Sciatic nerve (tissue), 2 donors: ENCODE results near the gene TMEM203. TPM values are rescaled to one million over a fixed set of nuclear protein-coding genes. Genes with fewer than 3 reads are reported as not detected.

Experiments used
- ATAC-seq: fragments of 200-7000 bp; cut with Tn5 transposase; one replicate; pipeline ENCODE4 v1.9.1; 2020; ENCODE audit warnings: mild to moderate bottlenecking, moderate library complexity
- DNase-seq: peaks from one replicate; pipeline ENCODE4 v3.0.0-alpha.2; 2020; ENCODE audit warnings: low spot score
- intact Hi-C: fragments of 100-400 bp; cut with DNase I; formaldehyde crosslinking; loops from one replicate; pipeline ENCODE4 v1.14.2; 2022
- total RNA-seq: library from RNA; stranded (reverse); fragmentation: NEBNext Ultra II Directional; extraction: Animal tissue kit (Norgen Biotek cat#: 25700); gene quantifications from one replicate; pipeline ENCODE4 v1.2.1, GENCODE V29; 2021
- donor health status: DM: no; HTN: no; CAD: no.
- donor health status: DM: no; HTN: no; CAD: no.

The TMEM203 gene
- total RNA-seq, 1 donor from 2014 or later = 25.6 TPM

- intact Hi-C loops = no loop called here
- DNase-seq (no peak), ATAC-seq (no peak)
These were observed 4.1 kb downstream of the TMEM203 start for GRCh38 chr9:137201205-137201868.

GRCh38 chr9:137200311-137201204 is 4.9 kb downstream of the TMEM203 start, which contains the start of gene TPRN:
TPRN (minus strand) TSS chr9:137200741; CDS start chr9:137200711, 30 bp downstream.
- intact Hi-C loops = no loop called here
- ATAC-seq (peak; percentile 99), DNase-seq (peak; percentile 99)

GRCh38 chr9:137199411-137200121 is 5.9 kb downstream of the TMEM203 start:
- intact Hi-C loops = no loop called here
- ATAC-seq = no peak
- no peak for DNase-seq

GRCh38 chr9:137198902-137199283 is 6.6 kb downstream of the TMEM203 start:
- DNase-seq (no peak), ATAC-seq (no peak)
- intact Hi-C loops = no loop called here

- no peak for DNase-seq
- ATAC-seq = no peak
- intact Hi-C loops = no loop called here
These were observed 7.2 kb downstream of the TMEM203 start for GRCh38 chr9:137198051-137198901.

GRCh38 chr9:137195525-137196220 is 9.8 kb downstream of the TMEM203 start:
- DNase-seq (no peak), ATAC-seq (no peak)
- intact Hi-C loops = no loop called here

GRCh38 chr9:137194909-137195308 is 10.5 kb downstream of the TMEM203 start:
- DNase-seq (no peak), ATAC-seq (no peak)
- intact Hi-C loops = no loop called here

GRCh38 chr9:137194388-137194787 is 11.1 kb downstream of the TMEM203 start:
- intact Hi-C loops = no loop called here
- no peak for DNase-seq
- no peak for ATAC-seq

- ATAC-seq (no peak), DNase-seq (no peak)
- intact Hi-C loops = no loop called here
These were observed 11.7 kb downstream of the TMEM203 start for GRCh38 chr9:137193771-137194170.

GRCh38 chr9:137192859-137193258 is 12.6 kb downstream of the TMEM203 start:
- intact Hi-C loops = no loop called here
- DNase-seq (no peak), ATAC-seq (no peak)

GRCh38 chr9:137192448-137192780 is 13.0 kb downstream of the TMEM203 start:
- ATAC-seq = no peak
- DNase-seq = no peak
- intact Hi-C loops = no loop called here

- ATAC-seq = no peak
- intact Hi-C loops = no loop called here
- DNase-seq = no peak
These were observed 13.6 kb downstream of the TMEM203 start for GRCh38 chr9:137191691-137192447.

GRCh38 chr9:137191245-137191644 is 14.2 kb downstream of the TMEM203 start:
- no peak for DNase-seq
- intact Hi-C loops = no loop called here
- no peak for ATAC-seq

GRCh38 chr9:137190315-137190856 is 15.1 kb downstream of the TMEM203 start:
- DNase-seq (no peak), ATAC-seq (no peak)
- intact Hi-C loops = no loop called here

- ATAC-seq = peak; percentile 27
- intact Hi-C loops = loop anchor here (10.0 kb wide), 1 partner anchor 45 kb away; the partner anchor contains the start of gene SLC34A3
- DNase-seq = no peak
These were observed 15.9 kb downstream of the TMEM203 start for GRCh38 chr9:137189297-137190295.
